ENCODE data around the gene PCK2.

The PCK2 gene

DNA sequence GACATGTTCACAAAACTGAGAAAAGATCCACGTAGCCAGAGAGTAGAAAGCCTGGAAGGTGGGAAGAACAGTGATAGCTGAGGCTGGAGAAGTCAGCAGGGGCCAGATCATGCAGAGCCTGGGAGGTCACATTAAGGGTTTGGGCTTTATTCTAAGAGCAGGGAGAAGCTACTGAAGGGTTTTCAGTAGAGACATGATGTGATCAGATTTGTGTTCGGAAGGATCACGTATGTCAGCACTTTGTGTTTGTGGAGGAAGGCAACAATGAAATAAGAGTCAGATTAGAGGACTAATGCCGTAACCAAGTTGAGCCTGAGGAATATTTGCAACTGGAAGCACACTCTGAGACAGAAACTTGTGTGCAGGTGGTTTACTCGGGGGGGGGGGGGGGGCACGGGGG, 4.2 kb upstream of the PCK2 start:
- TF ChIP-seq POLR2A (IDR thresholded peaks at IDR 0.05; ENCODE audit: low read length) (no peak), GATA1 (IDR thresholded peaks at IDR 0.05; ENCODE audit: low read depth, low read length) (no peak)

DNA sequence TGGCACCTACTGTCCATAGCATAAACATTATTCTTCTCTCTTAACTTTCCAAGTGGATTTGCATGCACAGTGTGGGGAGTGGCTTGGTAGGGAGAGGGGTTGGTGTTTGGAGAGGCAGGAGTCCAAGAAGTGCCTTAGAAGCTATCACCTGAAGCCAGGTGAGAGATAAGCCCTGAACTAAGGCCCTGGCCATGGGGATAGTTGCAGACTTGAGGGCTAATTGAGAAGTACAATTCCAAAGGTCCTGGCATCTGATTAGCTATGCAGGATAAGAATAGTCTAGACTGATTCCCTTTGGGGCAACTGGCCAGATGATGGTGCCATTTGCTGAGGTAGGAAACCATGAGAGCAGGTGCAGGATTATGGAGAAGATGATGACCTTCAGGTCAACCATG, 2.0 kb upstream of the PCK2 start:
- no peak for DNase-seq
- TF ChIP-seq POLR2A (IDR thresholded peaks at IDR 0.05; ENCODE audit: low read length) (no peak), GATA1 (IDR thresholded peaks at IDR 0.05; ENCODE audit: low read depth, low read length) (no peak)

More for the DNA sequence above, 4.2 kb upstream of the PCK2 start:
- no peak for DNase-seq

DNA sequence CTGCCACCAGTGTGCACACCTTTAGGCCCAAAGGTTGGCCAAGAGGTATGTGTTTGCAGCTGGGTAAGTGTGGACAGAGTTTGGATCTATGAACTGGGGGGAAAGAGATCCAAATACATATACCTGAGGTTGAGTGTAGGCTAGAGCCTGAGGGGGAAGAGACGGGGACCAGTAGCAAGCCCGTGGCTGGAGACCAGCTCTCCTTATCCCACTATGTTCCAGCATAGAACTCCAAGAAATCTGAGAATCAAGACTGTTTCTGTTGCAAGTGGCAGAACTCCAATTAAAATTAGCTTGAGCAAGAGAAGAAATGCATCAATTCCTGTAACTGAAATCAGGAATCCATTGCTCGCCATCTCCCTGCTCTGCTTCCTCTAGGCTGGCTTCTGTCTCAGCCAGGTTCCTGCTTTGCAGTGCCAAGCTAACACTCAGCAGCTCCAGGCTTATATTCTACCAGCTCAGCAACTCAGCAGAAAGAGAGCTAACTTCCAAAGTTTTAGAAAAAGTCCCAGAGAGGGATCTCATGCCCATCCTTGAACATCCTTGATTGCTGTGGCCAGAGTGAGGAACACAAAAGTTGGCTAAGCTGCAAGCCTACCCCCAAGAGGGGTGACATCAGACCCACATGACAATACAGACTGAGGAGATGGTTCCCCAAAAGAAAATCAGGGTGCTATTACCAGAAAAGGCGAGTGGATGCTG, 1.5 kb upstream of the PCK2 start:
- no peak for DNase-seq
- TF ChIP-seq POLR2A (IDR thresholded peaks at IDR 0.05; ENCODE audit: low read length) (no peak), GATA1 (IDR thresholded peaks at IDR 0.05; ENCODE audit: low read depth, low read length) (no peak)

DNA sequence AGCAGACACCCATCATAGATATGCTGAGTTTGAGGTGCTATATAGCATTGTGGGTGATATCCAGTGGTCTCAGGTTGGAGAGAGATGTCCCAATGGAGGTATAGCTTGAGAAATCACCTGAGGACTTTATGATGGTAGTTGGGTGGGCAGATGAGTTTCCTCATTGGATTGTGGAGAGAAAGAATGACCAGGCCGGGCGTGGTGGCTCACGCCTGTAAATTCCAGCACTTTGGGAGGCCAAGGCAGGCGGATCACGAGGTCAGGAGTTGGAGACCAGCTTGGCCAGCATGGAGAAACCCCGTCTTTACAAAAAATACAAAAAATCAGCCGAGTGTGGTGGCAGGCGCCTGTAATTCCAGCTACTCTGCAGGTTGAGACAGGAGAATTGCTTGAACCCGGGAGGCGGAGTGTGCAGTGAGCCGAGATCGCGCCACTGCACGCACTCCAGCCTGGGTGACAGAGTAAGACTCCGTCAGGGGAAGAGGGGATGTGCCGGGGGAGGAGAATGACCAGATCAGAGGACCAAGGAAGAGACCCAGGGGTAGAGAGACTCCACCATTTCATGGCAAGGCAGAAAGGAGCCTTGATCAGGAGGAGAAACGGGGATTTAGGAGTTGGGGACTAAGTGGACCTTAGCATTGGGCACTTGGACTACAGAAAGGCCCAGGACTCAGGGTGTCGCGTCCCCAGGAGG, 757 bp upstream of the PCK2 start:
- TF ChIP-seq POLR2A (IDR thresholded peaks at IDR 0.05; ENCODE audit: low read length) (no peak), GATA1 (IDR thresholded peaks at IDR 0.05; ENCODE audit: low read depth, low read length) (no peak)

DNA sequence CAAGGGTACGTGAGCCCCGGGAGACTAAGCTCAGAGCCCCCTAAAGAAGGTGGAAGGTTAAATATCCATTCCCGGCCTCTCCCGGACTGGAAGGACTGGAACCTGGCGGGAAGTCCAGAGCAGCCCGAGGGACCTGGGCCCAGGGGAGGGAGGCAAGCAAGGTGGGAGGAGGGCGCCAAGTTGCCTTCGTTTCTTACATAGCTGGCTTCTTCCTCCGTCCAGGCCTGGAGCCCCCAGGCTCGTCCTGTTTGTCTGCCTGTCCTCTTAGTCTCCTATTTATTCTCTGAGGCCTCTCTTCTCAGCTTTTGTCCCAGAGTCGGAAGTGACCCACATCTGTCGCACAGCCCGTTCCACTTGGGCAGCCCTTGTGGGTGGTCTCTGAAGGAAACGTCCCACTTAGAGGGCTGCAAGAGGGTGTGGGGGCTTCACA, 745 bp downstream of the PCK2 start:
- TF ChIP-seq POLR2A (IDR thresholded peaks at IDR 0.05; ENCODE audit: low read length) (no peak), GATA1 (IDR thresholded peaks at IDR 0.05; ENCODE audit: low read depth, low read length) (no peak)
- DNase-seq: peak; percentile 63 to 70

More for the DNA sequence above, 757 bp upstream of the PCK2 start:
- no peak for DNase-seq

DNA sequence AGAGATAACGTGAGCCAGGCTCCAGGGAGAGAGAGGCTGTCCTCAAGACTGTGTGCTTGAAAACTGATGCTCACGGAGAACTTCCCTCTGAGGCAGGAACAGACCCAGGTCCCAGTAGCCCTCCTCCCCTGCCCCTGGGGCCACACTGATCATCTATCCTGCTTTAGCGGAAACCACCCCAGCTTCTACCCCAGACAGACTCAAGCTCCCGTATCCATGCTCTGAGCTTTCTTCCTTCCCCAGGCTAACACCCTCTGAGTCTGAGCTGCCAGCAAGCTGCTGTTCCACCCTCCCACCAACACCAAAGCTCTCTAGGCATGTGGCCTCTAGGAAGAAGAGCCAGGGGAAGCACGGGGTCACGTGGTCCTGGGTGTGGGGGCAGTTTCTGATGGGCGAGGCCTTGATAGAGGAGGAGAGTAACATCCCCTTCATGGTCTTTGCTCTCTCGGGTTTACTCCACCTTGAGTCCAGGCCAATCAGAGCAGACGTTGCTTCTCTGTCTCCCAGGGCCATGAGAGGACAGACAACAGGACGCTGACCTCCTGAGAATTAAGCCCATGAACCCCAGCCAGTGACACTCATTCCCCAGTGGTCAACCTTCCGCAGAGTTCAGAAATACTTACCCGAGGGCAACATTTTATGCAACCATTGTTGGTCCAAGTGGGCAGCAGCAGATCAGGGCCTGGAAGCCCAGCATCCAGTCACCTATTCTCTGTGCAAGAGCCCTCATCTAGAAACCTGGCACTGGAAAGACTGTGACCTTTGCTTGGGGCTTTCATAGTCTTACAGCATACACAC, 1.4 kb downstream of the PCK2 start:
- peak; percentile 92 to 93 for DNase-seq

DNA sequence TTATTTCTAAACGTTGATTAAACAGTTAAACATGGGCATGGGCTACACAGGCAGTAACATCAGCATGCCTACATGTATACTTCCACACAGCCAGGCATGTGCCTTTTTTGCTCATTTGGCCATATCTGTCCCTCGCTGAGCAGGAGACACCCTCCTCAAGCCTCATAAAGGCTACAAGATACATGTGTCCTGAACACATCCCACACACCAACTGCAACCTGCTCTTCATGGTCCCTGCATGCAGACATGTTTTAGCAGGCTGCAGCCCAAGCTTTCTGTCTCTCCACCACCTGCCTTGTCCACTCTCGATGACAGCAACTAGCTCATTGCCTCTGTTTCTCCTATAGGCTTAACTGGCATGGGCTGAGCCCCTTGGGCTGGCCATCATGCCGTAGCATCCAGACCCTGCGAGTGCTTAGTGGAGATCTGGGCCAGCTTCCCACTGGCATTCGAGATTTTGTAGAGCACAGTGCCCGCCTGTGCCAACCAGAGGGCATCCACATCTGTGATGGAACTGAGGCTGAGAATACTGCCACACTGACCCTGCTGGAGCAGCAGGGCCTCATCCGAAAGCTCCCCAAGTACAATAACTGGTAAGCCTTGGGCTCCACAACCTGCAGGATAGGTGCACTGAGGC, 2.6 kb downstream of the PCK2 start:
- DNase-seq: no peak
- no peak for TF ChIP-seq POLR2A (IDR thresholded peaks at IDR 0.05; ENCODE audit: low read length)
- TF ChIP-seq GATA1 (IDR thresholded peaks at IDR 0.05; ENCODE audit: low read depth, low read length): no peak

More for the DNA sequence above, 1.4 kb downstream of the PCK2 start:
- TF ChIP-seq GATA1 (IDR thresholded peaks at IDR 0.05; ENCODE audit: low read depth, low read length) (no peak), POLR2A (IDR thresholded peaks at IDR 0.05; ENCODE audit: low read length) (peak; percentile 98)

DNA sequence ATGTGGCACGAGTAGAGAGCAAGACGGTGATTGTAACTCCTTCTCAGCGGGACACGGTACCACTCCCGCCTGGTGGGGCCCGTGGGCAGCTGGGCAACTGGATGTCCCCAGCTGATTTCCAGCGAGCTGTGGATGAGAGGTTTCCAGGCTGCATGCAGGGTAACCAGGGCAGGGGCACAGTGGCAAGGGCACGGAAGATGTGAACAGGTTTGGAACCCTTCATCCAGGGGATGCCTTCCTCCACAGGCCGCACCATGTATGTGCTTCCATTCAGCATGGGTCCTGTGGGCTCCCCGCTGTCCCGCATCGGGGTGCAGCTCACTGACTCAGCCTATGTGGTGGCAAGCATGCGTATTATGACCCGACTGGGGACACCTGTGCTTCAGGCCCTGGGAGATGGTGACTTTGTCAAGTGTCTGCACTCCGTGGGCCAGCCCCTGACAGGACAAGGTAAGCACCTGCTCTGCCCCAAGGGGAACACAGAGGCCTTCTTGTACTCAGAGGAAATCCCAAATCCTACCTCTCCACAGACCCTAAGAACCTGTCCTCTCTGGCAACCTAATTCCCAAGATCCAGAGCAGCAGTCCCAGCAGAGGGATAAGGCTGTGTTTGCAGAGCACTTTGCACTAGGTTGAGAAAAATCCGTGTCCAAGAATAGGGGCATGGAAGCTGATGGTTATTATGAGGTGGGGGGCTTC, 4.3 kb downstream of the PCK2 start:
- no peak for TF ChIP-seq POLR2A (IDR thresholded peaks at IDR 0.05; ENCODE audit: low read length)
- no peak for TF ChIP-seq GATA1 (IDR thresholded peaks at IDR 0.05; ENCODE audit: low read depth, low read length)
- no peak for DNase-seq

DNA sequence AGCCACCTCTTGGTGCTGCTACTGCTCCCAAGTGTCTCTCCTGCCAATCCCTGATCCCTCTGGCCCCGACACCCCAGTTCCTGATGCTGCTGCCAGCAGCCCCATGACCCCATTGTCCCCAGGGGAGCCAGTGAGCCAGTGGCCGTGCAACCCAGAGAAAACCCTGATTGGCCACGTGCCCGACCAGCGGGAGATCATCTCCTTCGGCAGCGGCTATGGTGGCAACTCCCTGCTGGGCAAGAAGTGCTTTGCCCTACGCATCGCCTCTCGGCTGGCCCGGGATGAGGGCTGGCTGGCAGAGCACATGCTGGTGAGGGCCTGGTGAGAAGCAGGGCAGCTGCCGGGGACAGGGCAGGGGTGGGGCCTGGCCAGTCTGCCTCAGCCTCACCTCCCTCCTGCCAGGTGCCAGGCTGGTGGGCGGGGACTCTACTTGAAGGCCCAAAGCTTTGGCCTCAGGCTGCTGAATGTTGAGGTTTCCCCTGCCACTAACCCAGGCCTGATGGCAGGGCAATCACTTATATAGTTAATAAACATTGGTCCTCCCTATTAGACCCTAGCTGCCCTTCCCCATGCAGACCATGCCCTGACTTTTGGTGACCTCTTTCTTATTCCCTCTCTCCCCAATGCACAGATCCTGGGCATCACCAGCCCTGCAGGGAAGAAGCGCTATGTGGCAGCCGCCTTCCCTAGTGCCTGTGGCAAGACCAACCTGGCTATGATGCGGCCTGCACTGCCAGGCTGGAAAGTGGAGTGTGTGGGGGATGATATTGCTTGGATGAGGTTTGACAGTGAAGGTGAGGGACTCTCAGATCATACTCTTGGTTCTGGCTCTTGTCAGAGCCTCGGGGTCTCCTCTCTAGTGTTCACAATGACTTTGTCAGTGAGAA, 5.1 kb downstream of the PCK2 start:
- DNase-seq: no peak
- TF ChIP-seq GATA1 (IDR thresholded peaks at IDR 0.05; ENCODE audit: low read depth, low read length): no peak
- no peak for TF ChIP-seq POLR2A (IDR thresholded peaks at IDR 0.05; ENCODE audit: low read length)

DNA sequence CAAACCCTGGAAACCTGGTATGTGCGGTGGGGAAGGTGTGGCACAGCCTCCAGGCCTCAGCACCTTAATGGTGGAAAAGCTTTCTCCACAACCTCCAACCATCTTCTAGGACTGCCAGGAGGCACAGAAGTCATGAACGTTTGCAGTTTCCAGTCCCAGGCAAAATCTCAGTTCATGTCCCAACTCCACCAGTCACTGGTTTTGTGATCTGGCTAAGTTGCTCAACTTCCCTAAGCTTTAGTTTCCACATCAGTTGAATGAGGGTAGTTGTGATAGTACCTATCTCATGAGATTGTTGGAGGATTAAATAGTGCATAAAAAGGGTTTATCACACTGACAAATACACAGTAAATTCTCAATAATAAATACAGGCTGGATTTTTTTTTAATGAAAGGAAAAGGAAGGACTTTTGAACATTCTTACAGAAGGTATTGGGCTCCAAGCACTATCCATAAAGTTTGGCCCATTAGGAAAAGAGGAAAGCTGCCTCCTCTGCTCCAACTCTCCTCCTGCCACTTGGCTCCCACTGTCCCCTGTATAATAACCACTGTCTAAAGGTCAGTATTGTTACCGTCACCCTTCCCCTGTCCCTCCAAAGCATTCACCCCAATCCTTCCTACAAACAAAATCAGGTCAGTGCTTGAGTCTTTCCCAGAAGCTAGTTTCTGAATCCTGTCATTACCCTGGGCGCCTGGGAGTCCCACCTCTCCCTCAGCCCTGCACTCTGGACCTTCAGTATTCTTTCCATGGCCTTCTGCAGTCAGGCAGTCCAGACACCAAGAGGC, 6.3 kb downstream of the PCK2 start:
- no peak for DNase-seq
- TF ChIP-seq GATA1 (IDR thresholded peaks at IDR 0.05; ENCODE audit: low read depth, low read length): no peak
- TF ChIP-seq POLR2A (IDR thresholded peaks at IDR 0.05; ENCODE audit: low read length): no peak

DNA sequence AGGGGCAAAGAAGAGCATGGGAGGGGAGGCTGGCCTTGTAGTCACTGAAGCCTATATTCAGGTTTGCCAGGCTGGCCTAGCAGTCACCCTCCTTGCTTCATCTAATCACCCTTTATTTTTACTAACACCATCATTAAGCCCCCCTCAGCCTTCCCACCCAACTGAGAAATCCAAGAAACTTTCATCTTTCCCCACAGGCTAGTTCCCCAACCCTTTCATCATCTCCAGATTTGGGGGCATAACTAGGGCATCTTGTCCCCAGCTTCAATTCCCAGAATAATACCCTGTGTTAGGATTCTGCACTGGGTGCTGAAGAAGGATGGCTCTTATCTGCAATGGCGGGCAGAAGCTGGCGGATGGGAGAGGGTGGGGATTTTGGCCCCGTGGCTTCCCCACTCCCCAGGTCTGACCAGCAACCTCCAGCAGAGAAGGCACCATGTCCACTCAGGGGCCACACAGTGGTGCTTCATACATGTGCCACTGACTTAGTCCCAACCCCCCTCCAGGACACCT, 6.9 kb downstream of the PCK2 start:
- TF ChIP-seq GATA1 (IDR thresholded peaks at IDR 0.05; ENCODE audit: low read depth, low read length) (no peak), POLR2A (IDR thresholded peaks at IDR 0.05; ENCODE audit: low read length) (no peak)
- DNase-seq: no peak
